Measurements from ENCODE around the gene IDUA. TPM values are rescaled to one million over a fixed set of nuclear protein-coding genes. Genes with fewer than 3 reads are reported as not detected.

The IDUA gene
- total RNA-seq, 2 donors from 2014 or later = 15.7 to 17.5 TPM

- DNase-seq (ENCODE audit: low spot score) (no peak), ATAC-seq (peak; percentile 5 to 41)
- Mint-ChIP-seq H3K4me3 (no peak overlapping the region), H3K27ac (no peak overlapping the region), H3K9me3 (no peaks in the 10 kb centered on the region), H3K27me3 (peaks cover 19 to 22% of the 10 kb centered on the region in 2 donors), H3K36me3 (peaks cover 5% of the 10 kb centered on the region), H3K4me1 (ENCODE audit: low read depth in 2 of 2) (peaks cover 0 to 6% of the 10 kb centered on the region in 2 donors)
Measured at GRCh38 chr4:1002131-1002630, 15.3 kb downstream of the IDUA start.

DNA sequence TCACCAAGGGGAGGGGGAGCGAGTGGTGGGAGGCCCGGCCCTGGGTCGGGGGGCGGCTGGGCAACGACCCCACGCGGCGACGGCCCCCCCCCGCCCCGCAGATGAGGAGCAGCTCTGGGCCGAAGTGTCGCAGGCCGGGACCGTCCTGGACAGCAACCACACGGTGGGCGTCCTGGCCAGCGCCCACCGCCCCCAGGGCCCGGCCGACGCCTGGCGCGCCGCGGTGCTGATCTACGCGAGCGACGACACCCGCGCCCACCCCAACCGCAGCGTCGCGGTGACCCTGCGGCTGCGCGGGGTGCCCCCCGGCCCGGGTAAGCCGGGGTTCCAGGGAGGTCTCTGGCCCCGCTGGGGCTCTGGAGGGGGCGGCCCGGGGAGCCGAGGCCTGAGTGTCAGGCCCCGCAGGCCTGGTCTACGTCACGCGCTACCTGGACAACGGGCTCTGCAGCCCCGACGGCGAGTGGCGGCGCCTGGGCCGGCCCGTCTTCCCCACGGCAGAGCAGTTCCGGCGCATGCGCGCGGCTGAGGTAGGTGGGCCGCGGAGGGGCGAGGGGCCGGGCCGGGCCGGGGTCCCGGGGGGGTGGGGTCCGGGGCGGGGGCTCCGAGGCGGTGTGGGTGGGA is 15.9 kb downstream of the IDUA start:
- H3K4me1 Mint-ChIP-seq (ENCODE audit: low read depth in 2 of 2) = peaks cover 0 to 6% of the 10 kb centered on the region in 2 donors
- no peak overlapping the region for H3K4me3 Mint-ChIP-seq
- peak in 1 of 2 donors; percentile 13 for ATAC-seq
- no peaks in the 10 kb centered on the region for H3K9me3 Mint-ChIP-seq
- peaks cover 5% of the 10 kb centered on the region for H3K36me3 Mint-ChIP-seq
- H3K27ac Mint-ChIP-seq = no peak overlapping the region
- peaks cover 23 to 28% of the 10 kb centered on the region in 2 donors for H3K27me3 Mint-ChIP-seq
- no peak for DNase-seq (ENCODE audit: low spot score)

DNA sequence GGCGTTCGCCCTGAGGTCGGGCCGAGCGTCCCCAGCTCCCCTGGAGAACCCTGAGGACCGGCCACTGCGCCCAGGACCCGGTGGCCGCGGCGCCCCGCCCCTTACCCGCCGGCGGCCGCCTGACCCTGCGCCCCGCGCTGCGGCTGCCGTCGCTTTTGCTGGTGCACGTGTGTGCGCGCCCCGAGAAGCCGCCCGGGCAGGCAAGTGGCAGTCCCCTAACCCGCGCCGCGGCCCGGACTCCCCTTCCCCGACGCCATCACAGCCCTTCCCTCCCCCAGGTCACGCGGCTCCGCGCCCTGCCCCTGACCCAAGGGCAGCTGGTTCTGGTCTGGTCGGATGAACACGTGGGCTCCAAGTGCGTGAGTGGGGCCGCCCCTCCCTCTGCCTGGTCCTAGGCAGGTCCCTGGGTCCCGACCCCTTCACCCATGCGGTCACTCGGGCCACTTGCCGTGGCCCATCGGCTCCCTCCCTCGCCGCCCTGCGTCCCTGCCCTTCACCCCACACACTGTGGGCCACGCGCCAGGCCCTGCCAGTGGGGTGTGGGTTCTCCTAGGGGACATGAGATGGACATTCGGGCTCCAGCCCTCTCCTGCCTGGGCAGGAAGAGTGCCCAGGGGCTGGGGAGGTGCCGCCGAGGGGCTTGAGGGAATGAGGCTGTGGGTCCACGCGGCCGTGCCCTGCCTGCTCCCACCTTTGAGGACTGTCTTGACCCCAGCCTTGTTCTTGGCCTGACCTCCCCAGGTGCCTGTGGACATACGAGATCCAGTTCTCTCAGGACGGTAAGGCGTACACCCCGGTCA is 16.6 kb downstream of the IDUA start:
- ATAC-seq = no peak

GRCh38 chr4:1004071-1004418 is 17.2 kb downstream of the IDUA start:
- no peaks in the 10 kb centered on the region for H3K9me3 Mint-ChIP-seq
- peaks cover 5 to 7% of the 10 kb centered on the region in 2 donors for H3K4me1 Mint-ChIP-seq (ENCODE audit: low read depth in 2 of 2)
- H3K36me3 Mint-ChIP-seq = peaks cover 5% of the 10 kb centered on the region
- no peak overlapping the region for H3K27ac Mint-ChIP-seq
- no peak for ATAC-seq
- H3K27me3 Mint-ChIP-seq = peaks cover 30 to 32% of the 10 kb centered on the region in 2 donors
- H3K4me3 Mint-ChIP-seq = no peak overlapping the region
- DNase-seq (ENCODE audit: low spot score) = no peak

More for the DNA sequence above, 16.6 kb downstream of the IDUA start:
- DNase-seq (ENCODE audit: low spot score) = no peak
- H3K27me3 Mint-ChIP-seq = peaks cover 28 to 31% of the 10 kb centered on the region in 2 donors
- no peaks in the 10 kb centered on the region for H3K9me3 Mint-ChIP-seq
- H3K27ac Mint-ChIP-seq = no peak overlapping the region
- H3K4me3 Mint-ChIP-seq = no peak overlapping the region
- peaks cover 5% of the 10 kb centered on the region for H3K36me3 Mint-ChIP-seq
- H3K4me1 Mint-ChIP-seq (ENCODE audit: low read depth in 2 of 2) = peaks cover 0 to 4% of the 10 kb centered on the region in 2 donors

DNA sequence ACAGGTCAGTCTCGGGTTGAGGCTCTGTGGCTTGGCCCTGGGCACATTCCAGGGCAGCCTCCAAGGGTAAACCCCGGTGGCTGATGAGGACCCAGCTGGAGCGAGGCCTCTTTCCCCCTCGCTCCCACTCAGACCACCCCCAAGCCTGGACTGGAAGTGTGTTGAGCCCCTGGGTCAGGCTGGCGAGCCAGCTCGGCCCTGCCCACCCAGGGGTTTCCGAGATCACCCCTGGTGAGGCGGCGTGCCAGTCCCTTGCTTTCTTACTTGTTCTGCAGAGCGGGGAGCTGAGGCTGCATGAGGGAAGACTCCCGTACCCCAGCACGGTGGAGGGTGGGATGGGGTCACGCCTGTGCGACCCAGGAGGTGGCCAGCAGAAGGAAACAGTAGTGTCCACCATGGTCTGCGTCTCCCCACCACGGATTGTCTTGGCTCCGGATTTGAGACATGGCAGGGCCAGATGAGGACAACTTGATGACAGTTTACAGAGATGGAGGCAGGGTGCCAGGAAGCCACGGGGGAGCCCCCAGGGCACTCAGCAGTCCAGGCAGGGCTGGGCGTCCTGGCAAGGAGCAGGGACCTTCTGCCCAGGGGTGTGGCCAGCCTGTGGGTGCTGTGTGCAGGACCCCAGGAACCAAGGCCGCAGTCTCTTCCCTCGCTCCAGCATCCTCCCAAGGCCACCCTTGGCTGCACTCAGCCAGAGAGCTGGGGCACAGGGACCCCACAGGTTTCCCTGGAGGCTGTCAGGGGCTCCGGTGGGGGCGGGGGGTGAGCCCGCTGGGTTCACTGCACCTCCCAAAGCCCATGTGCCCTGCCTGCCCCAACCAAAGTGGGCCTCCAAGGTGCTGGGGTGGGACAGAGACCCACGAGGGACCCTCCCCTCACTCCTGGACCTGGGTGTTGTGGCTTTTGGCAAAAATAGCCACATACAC is 18.0 kb downstream of the IDUA start:
- Mint-ChIP-seq H3K4me1 (ENCODE audit: low read depth in 2 of 2) (peaks cover 6 to 7% of the 10 kb centered on the region in 2 donors), H3K9me3 (no peaks in the 10 kb centered on the region)

GRCh38 chr4:1006856-1007255 is 20.0 kb downstream of the IDUA start:
- DNase-seq (ENCODE audit: low spot score) (no peak), ATAC-seq (no peak)
- Mint-ChIP-seq H3K4me1 (ENCODE audit: low read depth in 2 of 2) (peaks cover 11 to 12% of the 10 kb centered on the region in 2 donors), H3K27ac (no peak overlapping the region), H3K9me3 (no peaks in the 10 kb centered on the region), H3K27me3 (peaks cover 24 to 30% of the 10 kb centered on the region in 2 donors), H3K36me3 (peaks cover 5% of the 10 kb centered on the region), H3K4me3 (no peak overlapping the region)

More for the DNA sequence above, 18.0 kb downstream of the IDUA start:
- H3K36me3 Mint-ChIP-seq = peaks cover 5% of the 10 kb centered on the region
- DNase-seq (ENCODE audit: low spot score) (no peak), ATAC-seq (no peak)
- no peak overlapping the region for H3K27ac Mint-ChIP-seq
- H3K27me3 Mint-ChIP-seq = peaks cover 24 to 30% of the 10 kb centered on the region in 2 donors
- no peak overlapping the region for H3K4me3 Mint-ChIP-seq

GRCh38 chr4:1008840-1009541 is 22.1 kb downstream of the IDUA start:
- Mint-ChIP-seq H3K27ac (no peak overlapping the region), H3K27me3 (peaks cover 24 to 25% of the 10 kb centered on the region in 2 donors), H3K4me1 (ENCODE audit: low read depth in 2 of 2) (peaks cover 12 to 13% of the 10 kb centered on the region in 2 donors), H3K4me3 (peak overlapping the region; percentile 67), H3K36me3 (peaks cover 5% of the 10 kb centered on the region), H3K9me3 (no peaks in the 10 kb centered on the region)
- ATAC-seq (no peak), DNase-seq (ENCODE audit: low spot score) (no peak)

DNA sequence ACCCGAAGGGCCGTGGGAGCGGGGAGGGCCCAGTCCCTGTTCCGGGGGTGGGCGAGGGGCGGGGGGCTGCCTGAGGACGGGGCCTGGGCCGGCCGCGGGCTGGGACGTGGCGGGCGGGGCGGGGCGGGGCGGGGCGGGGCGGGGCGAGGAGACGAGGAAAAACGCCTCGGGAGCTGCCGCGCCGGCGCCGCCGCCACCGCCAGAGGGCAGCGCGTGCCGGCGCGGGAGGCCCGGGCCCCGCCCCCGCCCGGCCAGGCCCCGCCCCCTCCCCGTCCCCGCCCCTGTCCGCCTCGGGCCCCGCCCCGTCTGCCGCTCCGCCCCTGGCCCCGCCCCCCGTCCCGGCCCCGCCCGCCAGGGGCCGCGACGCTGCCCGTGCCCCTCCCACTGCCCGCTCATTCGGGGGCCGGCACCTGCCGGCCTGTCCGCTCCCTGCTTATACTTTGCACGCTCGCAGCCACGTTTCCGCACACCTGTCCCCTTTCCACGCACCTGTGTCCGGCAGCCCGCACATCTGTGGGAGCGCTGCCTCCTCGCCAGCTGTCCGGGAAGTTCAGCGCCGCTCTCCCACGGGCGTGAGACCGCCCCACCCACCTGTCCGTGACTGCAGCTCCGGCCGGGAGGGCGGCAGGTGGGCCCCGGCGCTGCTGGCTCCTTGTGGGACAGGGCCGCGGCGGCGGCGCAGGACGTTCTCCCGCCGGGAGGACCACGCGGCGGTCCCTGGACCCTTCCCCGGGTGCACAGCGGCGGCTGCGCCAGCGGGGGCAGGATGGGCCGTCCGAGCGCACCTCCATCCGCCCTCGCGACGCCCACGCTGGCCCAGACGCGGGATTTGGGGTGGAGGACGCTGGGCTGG is 22.9 kb downstream of the IDUA start:
- Mint-ChIP-seq H3K4me3 (peak overlapping the region; percentile 90), H3K27me3 (peaks cover 24 to 25% of the 10 kb centered on the region in 2 donors), H3K9me3 (no peaks in the 10 kb centered on the region), H3K36me3 (peaks cover 5% of the 10 kb centered on the region), H3K4me1 (ENCODE audit: low read depth in 2 of 2) (peaks cover 12 to 13% of the 10 kb centered on the region in 2 donors), H3K27ac (peak overlapping the region; percentile 85 to 95)
- DNase-seq (ENCODE audit: low spot score) = peak; percentile 81
- peak; percentile 73 to 79 for ATAC-seq

- no peaks in the 10 kb centered on the region for H3K9me3 Mint-ChIP-seq
- H3K4me1 Mint-ChIP-seq (ENCODE audit: low read depth in 2 of 2) = peaks cover 12 to 13% of the 10 kb centered on the region in 2 donors
- H3K27ac Mint-ChIP-seq = peak overlapping the region; percentile 85 to 95
- DNase-seq (ENCODE audit: low spot score) (peak; percentile 97), ATAC-seq (peak; percentile 82 to 87)
- peaks cover 24 to 25% of the 10 kb centered on the region in 2 donors for H3K27me3 Mint-ChIP-seq
- H3K4me3 Mint-ChIP-seq = peak overlapping the region; percentile 90
- H3K36me3 Mint-ChIP-seq = peaks cover 5% of the 10 kb centered on the region
Measured at GRCh38 chr4:1010395-1011021, 23.7 kb downstream of the IDUA start.

DNA sequence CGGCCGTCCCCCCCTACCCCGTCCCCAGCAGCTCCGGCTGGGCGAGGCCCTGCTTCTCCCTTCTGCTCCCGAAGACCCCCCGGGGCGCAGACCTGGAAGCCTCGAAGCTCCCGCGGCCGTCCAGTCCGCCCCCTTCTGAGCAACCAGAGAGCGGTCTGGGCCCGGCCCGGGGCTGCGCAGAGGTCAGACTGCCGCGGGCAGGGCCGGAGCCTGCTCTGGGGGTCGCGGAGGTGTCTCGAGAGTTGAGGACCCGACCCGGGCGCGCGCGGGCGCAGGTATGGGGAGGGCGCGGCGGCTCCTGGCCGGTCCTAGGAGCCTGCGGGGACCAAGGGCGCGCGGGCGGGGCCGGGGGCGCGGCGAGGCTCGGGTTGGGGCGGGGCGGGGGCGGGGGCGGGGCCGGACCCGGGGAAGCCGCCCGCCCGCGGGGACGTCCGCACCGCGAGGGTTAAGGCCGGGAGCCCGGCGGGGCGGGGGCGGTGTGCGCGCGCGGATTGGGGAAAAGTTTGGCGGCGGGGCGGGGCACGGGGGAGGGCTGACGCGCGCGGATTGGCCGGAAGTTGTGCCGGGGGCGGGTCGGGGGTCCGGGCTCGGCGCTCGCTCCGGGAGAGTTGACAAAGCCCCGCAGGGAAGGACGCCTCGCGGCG is 24.3 kb downstream of the IDUA start, which contains the start of gene FGFRL1:
Gene FGFRL1, plus strand, starts transcription at position 605 of the 644 bp plus-strand sequence. CDS start 860 bp downstream, outside the sequence.
- ATAC-seq = peak; percentile 73 to 79
- DNase-seq (ENCODE audit: low spot score) = peak; percentile 96
- peak within 1 kb of the TSS; percentile 85 to 95 for H3K27ac Mint-ChIP-seq
- H3K27me3 Mint-ChIP-seq = peaks cover 24 to 25% of the 10 kb centered on the region in 2 donors
- H3K4me3 Mint-ChIP-seq = peak within 1 kb of the TSS; percentile 90
- peaks cover 5% of the 10 kb centered on the region for H3K36me3 Mint-ChIP-seq
- peaks cover 12 to 13% of the 10 kb centered on the region in 2 donors for H3K4me1 Mint-ChIP-seq (ENCODE audit: low read depth in 2 of 2)
- H3K9me3 Mint-ChIP-seq = no peaks in the 10 kb centered on the region

DNA sequence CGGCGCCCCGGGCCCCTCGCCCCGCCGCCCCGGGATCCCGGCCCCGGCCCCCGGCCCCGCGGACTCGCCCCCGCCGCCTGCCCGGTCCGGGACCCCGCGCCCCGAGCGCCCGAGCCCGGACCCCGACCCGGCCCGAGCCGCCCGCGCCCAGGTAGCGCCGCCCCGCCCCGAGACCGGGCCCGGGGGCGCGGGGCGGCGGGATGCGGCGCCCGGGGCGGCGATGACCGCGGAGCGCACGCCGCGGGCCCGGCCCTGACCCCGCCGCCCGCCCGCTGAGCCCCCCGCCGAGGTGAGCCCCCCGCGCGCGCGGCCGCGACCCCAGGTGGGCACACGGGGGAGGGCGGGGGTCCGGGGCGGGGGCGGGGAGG is 24.8 kb downstream of the IDUA start:
- Mint-ChIP-seq H3K4me1 (ENCODE audit: low read depth in 2 of 2) (peaks cover 12 to 13% of the 10 kb centered on the region in 2 donors), H3K36me3 (peaks cover 5% of the 10 kb centered on the region), H3K27ac (no peak overlapping the region), H3K4me3 (peak overlapping the region; percentile 20), H3K9me3 (no peaks in the 10 kb centered on the region), H3K27me3 (peaks cover 22 to 23% of the 10 kb centered on the region in 2 donors)
- DNase-seq (ENCODE audit: low spot score) (no peak), ATAC-seq (no peak)
